Breast epithelium (tissue), 3 donors: Measurements from ENCODE around the gene VSIG10L2.

ENCODE experiments used
- POLR2A ChIP-seq: fragments of 450-650 bp; IDR thresholded peaks from one replicate; pipeline ENCODE4 v1.6.1; 2016; ENCODE audit warnings: antibody characterized with exemption, mild to moderate bottlenecking, moderate library complexity
- TF ChIP-seq, protein P1 (sequence below), 3 donors: fragments of 450-650 bp; IDR thresholded peaks; one replicate each; pipeline ENCODE4 v1.5.1; 2016 to 2017; ENCODE audit warnings: antibody characterized with exemption in 3 of 3, mild to moderate bottlenecking in 3 of 3, moderate library complexity in 3 of 3

DNA sequence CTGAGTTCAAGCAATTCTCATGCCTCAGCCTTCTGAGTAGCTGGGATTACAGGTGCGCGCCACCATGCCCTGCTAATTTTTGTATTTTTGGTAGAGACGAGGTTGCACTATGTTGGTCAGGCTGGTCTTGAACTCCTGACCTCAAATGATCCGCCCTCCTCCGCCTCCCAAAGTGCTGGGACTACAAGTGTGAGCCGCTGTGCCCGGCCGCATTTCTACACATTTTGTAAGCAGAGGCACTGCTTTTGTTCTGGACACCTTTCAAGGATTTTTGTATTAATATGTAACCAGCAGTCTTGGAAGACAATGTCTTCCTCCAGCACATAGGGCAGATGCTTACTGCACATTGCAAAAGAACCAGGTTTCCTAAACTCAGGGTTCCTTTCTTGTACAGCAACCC, 11.4 kb upstream of the VSIG10L2 start:
- TF ChIP-seq, protein P1, sequence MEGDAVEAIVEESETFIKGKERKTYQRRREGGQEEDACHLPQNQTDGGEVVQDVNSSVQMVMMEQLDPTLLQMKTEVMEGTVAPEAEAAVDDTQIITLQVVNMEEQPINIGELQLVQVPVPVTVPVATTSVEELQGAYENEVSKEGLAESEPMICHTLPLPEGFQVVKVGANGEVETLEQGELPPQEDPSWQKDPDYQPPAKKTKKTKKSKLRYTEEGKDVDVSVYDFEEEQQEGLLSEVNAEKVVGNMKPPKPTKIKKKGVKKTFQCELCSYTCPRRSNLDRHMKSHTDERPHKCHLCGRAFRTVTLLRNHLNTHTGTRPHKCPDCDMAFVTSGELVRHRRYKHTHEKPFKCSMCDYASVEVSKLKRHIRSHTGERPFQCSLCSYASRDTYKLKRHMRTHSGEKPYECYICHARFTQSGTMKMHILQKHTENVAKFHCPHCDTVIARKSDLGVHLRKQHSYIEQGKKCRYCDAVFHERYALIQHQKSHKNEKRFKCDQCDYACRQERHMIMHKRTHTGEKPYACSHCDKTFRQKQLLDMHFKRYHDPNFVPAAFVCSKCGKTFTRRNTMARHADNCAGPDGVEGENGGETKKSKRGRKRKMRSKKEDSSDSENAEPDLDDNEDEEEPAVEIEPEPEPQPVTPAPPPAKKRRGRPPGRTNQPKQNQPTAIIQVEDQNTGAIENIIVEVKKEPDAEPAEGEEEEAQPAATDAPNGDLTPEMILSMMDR (IDR thresholded peaks at IDR 0.05): no peak
- no peak for TF ChIP-seq POLR2A
